ENCODE data around the gene FBXW7. TPM values are rescaled to one million over a fixed set of nuclear protein-coding genes. Genes with fewer than 3 reads are reported as not detected.
"Not testable (repeated sequence)": the region's sequence is repeated elsewhere in the genome, so short reads cannot be mapped to it uniquely, and the experiment has no call there.

The FBXW7 gene
- total RNA-seq, 1 donor from 2014 or later = 61.1 TPM

DNA sequence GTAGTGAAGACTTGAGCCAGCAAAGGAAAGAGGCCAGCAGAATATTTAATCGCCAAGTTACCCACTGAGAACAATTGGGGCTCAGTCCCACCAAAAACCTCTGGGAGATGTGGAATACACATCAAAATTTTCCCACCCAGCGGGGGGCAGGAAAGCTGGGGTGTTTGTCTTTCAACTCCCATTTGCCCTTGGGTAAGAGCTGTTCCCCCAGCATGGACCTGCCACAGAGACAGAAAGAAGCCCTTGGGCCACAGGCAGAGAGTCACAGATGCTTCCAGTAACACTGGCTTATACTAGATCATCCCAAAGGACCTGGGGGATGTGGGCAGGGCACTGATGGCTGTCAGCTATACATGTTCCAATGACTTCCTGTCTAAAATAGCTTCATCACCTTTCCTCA lies 18.9 kb upstream of the FBXW7 start:
- Histone ChIP-seq H3K27me3 (no peaks in the 10 kb centered on the region), H3K9me3 (no peaks in the 10 kb centered on the region), H3K27ac (no peak overlapping the region), H3K4me3 (no peak overlapping the region), H3K4me1 (no peaks in the 10 kb centered on the region), H3K36me3 (no peaks in the 10 kb centered on the region)
- intact Hi-C loops (cut with DNase I) = no loop called here
- no peak for TF ChIP-seq POLR2A (IDR thresholded peaks at IDR 0.05)
- TF ChIP-seq, protein P1, sequence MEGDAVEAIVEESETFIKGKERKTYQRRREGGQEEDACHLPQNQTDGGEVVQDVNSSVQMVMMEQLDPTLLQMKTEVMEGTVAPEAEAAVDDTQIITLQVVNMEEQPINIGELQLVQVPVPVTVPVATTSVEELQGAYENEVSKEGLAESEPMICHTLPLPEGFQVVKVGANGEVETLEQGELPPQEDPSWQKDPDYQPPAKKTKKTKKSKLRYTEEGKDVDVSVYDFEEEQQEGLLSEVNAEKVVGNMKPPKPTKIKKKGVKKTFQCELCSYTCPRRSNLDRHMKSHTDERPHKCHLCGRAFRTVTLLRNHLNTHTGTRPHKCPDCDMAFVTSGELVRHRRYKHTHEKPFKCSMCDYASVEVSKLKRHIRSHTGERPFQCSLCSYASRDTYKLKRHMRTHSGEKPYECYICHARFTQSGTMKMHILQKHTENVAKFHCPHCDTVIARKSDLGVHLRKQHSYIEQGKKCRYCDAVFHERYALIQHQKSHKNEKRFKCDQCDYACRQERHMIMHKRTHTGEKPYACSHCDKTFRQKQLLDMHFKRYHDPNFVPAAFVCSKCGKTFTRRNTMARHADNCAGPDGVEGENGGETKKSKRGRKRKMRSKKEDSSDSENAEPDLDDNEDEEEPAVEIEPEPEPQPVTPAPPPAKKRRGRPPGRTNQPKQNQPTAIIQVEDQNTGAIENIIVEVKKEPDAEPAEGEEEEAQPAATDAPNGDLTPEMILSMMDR (IDR thresholded peaks at IDR 0.05) = no peak
- TF ChIP-seq POLR2AphosphoS5 (IDR thresholded peaks at IDR 0.05; ENCODE audit: insufficient read depth in 1 of 2, low read depth in 1 of 2) = no peak
- DNase-seq (ENCODE audit: extremely low spot score in 2 of 2) = no peak

DNA sequence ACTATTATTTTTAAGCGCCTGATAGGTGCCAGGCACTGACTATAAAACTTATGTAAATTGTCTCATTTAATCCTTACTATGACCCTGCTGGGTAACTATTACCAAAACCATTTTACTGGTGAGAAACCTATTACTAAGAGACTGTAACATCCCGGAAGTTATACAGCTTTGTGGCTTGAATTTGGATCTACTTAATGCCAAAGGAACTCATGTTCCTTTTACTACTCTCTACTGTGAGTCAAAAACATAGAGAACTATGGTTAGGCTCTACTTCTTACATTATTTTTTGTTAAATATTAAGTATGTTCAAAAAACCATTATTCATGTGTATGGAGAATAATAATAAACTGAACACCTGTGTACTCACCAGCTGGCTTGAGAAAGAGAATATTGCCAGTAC lies 14.8 kb upstream of the FBXW7 start:
- DNase-seq (ENCODE audit: extremely low spot score in 2 of 2); intact Hi-C loops (cut with DNase I); H3K4me3 ChIP-seq; H3K27ac ChIP-seq; H3K36me3 ChIP-seq; H3K27me3 ChIP-seq; H3K4me1 ChIP-seq; H3K9me3 ChIP-seq: not testable (repeated sequence)

DNA sequence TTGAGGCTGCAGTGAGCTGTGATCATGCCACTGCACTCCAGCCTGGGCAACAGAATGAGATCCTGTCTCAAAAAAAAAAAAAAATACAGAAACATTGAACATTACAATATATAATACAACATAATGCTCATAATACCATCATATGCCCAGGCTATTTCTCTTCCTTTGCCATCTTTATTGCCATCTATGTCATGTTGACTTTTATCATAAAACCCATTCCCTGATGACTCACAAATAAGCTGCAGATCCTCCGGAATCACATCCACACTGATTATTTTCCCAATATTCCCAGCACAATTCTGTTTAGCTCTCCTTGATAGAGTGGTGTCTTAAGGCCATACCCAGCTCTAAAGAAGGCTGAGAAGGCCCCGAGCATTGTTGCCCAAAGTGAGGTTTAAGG lies 9.2 kb upstream of the FBXW7 start:
- DNase-seq (ENCODE audit: extremely low spot score in 2 of 2) = no peak
- intact Hi-C loops (cut with DNase I) = no loop called here
- no peaks in the 10 kb centered on the region for H3K9me3 ChIP-seq
- no peak for TF ChIP-seq POLR2AphosphoS5 (IDR thresholded peaks at IDR 0.05; ENCODE audit: insufficient read depth in 1 of 2, low read depth in 1 of 2)
- TF ChIP-seq, protein P1 (IDR thresholded peaks at IDR 0.05) = no peak
- no peaks in the 10 kb centered on the region for H3K27me3 ChIP-seq
- H3K36me3 ChIP-seq = no peaks in the 10 kb centered on the region
- no peak overlapping the region for H3K27ac ChIP-seq
- no peaks in the 10 kb centered on the region for H3K4me1 ChIP-seq
- no peak overlapping the region for H3K4me3 ChIP-seq

DNA sequence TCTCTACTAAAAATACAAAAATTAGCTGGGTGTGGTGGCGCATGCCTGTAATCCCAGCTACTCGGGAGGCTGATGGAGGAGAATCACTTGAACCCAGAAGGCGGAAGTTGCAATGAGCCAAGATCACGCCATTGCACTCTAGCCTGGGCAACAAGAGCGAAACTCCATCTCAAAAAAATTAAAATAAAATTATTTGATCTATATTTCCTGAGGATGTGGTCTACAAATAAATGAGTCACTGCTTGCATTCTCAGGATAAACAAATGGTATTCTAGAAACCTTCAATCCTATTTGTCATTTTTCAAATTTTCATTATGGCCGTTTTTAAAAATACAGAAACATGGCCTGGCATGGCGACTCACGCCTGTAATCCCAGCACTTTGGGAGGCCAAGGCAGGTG lies 8.6 kb upstream of the FBXW7 start:
- H3K27ac ChIP-seq; H3K4me3 ChIP-seq; H3K4me1 ChIP-seq; intact Hi-C loops (cut with DNase I); DNase-seq (ENCODE audit: extremely low spot score in 2 of 2); H3K9me3 ChIP-seq; H3K36me3 ChIP-seq; H3K27me3 ChIP-seq: not testable (repeated sequence)

DNA sequence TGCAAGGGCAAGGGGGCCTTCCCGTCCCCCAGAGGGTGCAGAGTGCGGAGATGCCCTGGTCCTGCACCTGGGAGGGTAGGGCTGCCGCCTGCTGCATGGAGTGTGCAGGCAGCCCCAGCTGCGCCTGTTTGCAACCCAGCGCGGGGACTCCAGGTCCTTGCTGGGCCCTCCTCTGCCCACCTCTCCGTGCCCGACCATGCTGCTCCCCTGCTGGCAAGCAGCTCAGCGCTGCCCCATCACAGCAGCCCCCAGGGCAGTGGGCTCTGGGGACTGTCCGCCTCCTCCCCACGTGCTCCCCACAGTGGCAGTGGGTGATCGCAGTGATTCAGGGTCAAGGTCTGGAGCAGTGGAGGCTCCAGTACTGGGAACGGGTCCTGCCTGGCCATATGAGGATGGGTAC lies 5.0 kb upstream of the FBXW7 start:
- intact Hi-C loops (cut with DNase I) = no loop called here
- no peak overlapping the region for H3K27ac ChIP-seq
- no peaks in the 10 kb centered on the region for H3K36me3 ChIP-seq
- TF ChIP-seq POLR2A (IDR thresholded peaks at IDR 0.05) (no peak), POLR2AphosphoS5 (IDR thresholded peaks at IDR 0.05; ENCODE audit: insufficient read depth in 1 of 2, low read depth in 1 of 2) (no peak)
- TF ChIP-seq, protein P1 (IDR thresholded peaks at IDR 0.05) = no peak
- no peak overlapping the region for H3K4me3 ChIP-seq
- no peak for DNase-seq (ENCODE audit: extremely low spot score in 2 of 2)
- no peaks in the 10 kb centered on the region for H3K9me3 ChIP-seq
- H3K27me3 ChIP-seq = no peaks in the 10 kb centered on the region
- peaks cover 14% of the 10 kb centered on the region for H3K4me1 ChIP-seq

DNA sequence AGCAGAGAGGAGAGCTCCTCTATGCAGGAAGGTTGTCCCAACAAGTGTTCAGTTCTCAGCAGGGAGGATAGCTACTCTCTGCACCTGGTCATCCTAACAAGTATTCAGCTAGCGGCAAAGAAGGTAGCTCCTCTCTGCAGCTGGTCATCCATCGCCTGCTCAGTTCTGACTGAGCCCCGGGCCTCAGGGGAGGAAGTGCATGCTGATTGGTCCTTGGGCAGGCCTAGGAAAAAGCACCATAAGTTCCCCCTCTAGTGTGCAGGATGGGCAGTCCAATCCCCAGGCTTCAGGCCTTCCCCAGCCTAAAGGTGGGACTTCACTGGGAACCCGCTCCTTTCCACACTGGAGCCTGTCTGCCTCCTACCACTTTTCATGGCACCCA lies 4.4 kb upstream of the FBXW7 start:
- Histone ChIP-seq H3K27ac (no peak overlapping the region), H3K9me3 (no peaks in the 10 kb centered on the region), H3K27me3 (no peaks in the 10 kb centered on the region), H3K4me1 (peaks cover 14% of the 10 kb centered on the region), H3K4me3 (no peak overlapping the region), H3K36me3 (no peaks in the 10 kb centered on the region)
- intact Hi-C loops (cut with DNase I) = no loop called here
- TF ChIP-seq, protein P1 (IDR thresholded peaks at IDR 0.05) = no peak
- TF ChIP-seq POLR2A (IDR thresholded peaks at IDR 0.05) (no peak), POLR2AphosphoS5 (IDR thresholded peaks at IDR 0.05; ENCODE audit: insufficient read depth in 1 of 2, low read depth in 1 of 2) (no peak)
- no peak for DNase-seq (ENCODE audit: extremely low spot score in 2 of 2)
